GM18909 (cell line): ENCODE measurements around the gene TNS3.
"Not testable (repeated sequence)": the region's sequence is repeated elsewhere in the genome, so short reads cannot be mapped to it uniquely, and the experiment has no call there.

ENCODE experiments used
- ATAC-seq: cut with Tn5 transposase; IDR thresholded peaks from one replicate; pipeline ENCODE4 v1.9.1; 2021; ENCODE audit warnings: mild to moderate bottlenecking; ENCODE audit not compliant: unreplicated experiment, poor library complexity

TNS3 gene

GRCh38 chr7:47478017-47478344, 103.9 kb downstream of the TNS3 start:
- ATAC-seq = no peak

- no peak for ATAC-seq
Observed at GRCh38 chr7:47477191-47478016, 104.5 kb downstream of the TNS3 start.

- ATAC-seq = no peak
Observed at GRCh38 chr7:47475880-47476227, 106.1 kb downstream of the TNS3 start.

GRCh38 chr7:47474937-47475879, 106.7 kb downstream of the TNS3 start:
- ATAC-seq = peak; percentile 91

GRCh38 chr7:47474211-47474936, 107.5 kb downstream of the TNS3 start:
- ATAC-seq = no peak

- ATAC-seq = no peak
Observed at GRCh38 chr7:47473499-47474210, 108.3 kb downstream of the TNS3 start.

GRCh38 chr7:47472444-47473157, 109.3 kb downstream of the TNS3 start:
- no peak for ATAC-seq

GRCh38 chr7:47471831-47472230, 110.1 kb downstream of the TNS3 start:
- no peak for ATAC-seq

GRCh38 chr7:47471358-47471703, 110.6 kb downstream of the TNS3 start:
- no peak for ATAC-seq

- ATAC-seq = no peak
Observed at GRCh38 chr7:47470567-47471357, 111.1 kb downstream of the TNS3 start.

- not testable (repeated sequence) for ATAC-seq
Observed at GRCh38 chr7:47469846-47470245, 112.1 kb downstream of the TNS3 start.

- ATAC-seq = no peak
Observed at GRCh38 chr7:47466832-47467231, 115.1 kb downstream of the TNS3 start.

GRCh38 chr7:47465191-47465590, 116.7 kb downstream of the TNS3 start:
- no peak for ATAC-seq

- no peak for ATAC-seq
Observed at GRCh38 chr7:47464266-47464665, 117.6 kb downstream of the TNS3 start.

- ATAC-seq = no peak
Observed at GRCh38 chr7:47461746-47462145, 120.2 kb downstream of the TNS3 start.

- no peak for ATAC-seq
Observed at GRCh38 chr7:47461161-47461560, 120.8 kb downstream of the TNS3 start.

- ATAC-seq = no peak
Observed at GRCh38 chr7:47460251-47460989, 121.5 kb downstream of the TNS3 start.

GRCh38 chr7:47458486-47458885, 123.4 kb downstream of the TNS3 start:
- ATAC-seq = no peak
